Measurements from ENCODE around the gene ELOVL3. TPM values are rescaled to one million over a fixed set of nuclear protein-coding genes. Genes with fewer than 3 reads are reported as not detected.
"Not testable (repeated sequence)": the region's sequence is repeated elsewhere in the genome, so short reads cannot be mapped to it uniquely, and the experiment has no call there.

The ELOVL3 gene
- total and polyA plus RNA-seq, 4 donors = 0.54 to 1.4 (median 1.1) TPM

DNA sequence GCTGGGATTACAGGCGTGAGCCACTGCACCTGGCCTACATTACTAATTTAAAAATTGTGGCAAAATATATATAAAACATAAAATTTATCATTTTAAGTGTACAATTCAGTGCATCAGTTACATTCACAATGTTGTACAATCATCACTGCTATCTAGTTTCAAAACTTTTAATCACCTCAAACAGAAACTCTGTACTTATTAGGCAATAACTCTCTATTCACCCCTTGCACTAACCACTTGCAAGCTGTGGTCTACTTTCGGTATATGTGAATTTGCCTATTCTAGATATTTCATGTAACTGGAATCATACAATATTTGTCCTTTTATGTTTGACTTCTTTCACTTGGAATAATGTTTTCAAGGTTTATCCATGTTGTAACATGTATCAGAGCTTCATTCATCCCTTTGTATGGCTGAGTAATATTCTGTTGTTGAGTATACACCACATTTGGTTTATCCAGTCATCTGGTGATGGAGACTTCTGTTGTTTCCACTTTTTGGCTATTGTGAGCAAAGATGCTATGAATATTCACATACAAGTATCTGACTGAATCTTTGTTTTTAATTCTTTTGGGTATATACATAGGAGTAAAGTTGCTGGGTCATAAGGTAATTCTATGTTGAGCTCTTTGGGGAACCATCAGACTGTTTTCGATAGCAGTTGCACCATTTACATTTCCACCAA is 14.3 kb upstream of the ELOVL3 start:
- TF ChIP-seq, protein P1, sequence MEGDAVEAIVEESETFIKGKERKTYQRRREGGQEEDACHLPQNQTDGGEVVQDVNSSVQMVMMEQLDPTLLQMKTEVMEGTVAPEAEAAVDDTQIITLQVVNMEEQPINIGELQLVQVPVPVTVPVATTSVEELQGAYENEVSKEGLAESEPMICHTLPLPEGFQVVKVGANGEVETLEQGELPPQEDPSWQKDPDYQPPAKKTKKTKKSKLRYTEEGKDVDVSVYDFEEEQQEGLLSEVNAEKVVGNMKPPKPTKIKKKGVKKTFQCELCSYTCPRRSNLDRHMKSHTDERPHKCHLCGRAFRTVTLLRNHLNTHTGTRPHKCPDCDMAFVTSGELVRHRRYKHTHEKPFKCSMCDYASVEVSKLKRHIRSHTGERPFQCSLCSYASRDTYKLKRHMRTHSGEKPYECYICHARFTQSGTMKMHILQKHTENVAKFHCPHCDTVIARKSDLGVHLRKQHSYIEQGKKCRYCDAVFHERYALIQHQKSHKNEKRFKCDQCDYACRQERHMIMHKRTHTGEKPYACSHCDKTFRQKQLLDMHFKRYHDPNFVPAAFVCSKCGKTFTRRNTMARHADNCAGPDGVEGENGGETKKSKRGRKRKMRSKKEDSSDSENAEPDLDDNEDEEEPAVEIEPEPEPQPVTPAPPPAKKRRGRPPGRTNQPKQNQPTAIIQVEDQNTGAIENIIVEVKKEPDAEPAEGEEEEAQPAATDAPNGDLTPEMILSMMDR (IDR thresholded peaks at IDR 0.05; ENCODE audit: control extremely low read depth, extremely low read depth) = no peak
- DNase-seq (no peak), ATAC-seq (ENCODE audit: insufficient read depth, low FRiP score) (no peak)
- H3K9ac ChIP-seq (ENCODE audit: insufficient read depth in 1 of 2, low read length in 2 of 2) = no peak overlapping the region
- 69 to 82% methylated on average over 3 of the region's 3 CpGs for WGBS, 2 donors
- no peaks in the 10 kb centered on the region for H3K9me3 ChIP-seq (ENCODE audit: control insufficient read depth in 4 of 4, insufficient read depth in 3 of 4, low read length in 3 of 4)
- peaks cover 0 to 13% (median 7%) of the 10 kb centered on the region in 5 donors for H3K4me1 ChIP-seq (ENCODE audit: control insufficient read depth in 5 of 5, insufficient read depth in 5 of 5, low read length in 5 of 5)
- no peak overlapping the region for H3K4me3 ChIP-seq
- H3K36me3 ChIP-seq (ENCODE audit: control insufficient read depth in 4 of 4, insufficient read depth in 4 of 4, low read length in 4 of 4) = no peaks in the 10 kb centered on the region
- no peak overlapping the region for H3K27ac ChIP-seq (ENCODE audit: low read depth in 1 of 2, low read length in 1 of 2)
- H3K27me3 ChIP-seq (ENCODE audit: control insufficient read depth in 3 of 3, insufficient read depth in 3 of 3, low read length in 2 of 3) = no peaks in the 10 kb centered on the region

DNA sequence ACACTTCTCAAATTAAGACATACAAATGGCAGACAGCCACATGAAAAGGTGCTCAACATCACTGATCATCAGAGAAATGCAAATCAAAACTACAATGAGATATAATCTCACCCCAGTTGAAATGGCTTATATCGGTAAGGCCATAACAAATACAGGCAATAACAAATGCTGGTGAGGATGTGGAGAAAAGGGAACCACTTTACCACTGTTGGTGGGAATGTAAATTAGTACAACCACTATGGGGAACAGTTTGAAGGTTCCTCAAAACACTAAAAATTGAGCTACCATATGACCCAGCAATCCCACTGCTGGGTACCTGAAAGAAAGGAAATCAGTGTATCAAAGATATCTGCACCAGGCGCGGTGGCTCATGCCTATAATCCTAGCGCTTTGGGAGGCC is 12.5 kb upstream of the ELOVL3 start:
- not testable (repeated sequence) for H3K27me3 ChIP-seq (ENCODE audit: control insufficient read depth in 3 of 3, insufficient read depth in 3 of 3, low read length in 2 of 3); H3K36me3 ChIP-seq (ENCODE audit: control insufficient read depth in 4 of 4, insufficient read depth in 4 of 4, low read length in 4 of 4); ATAC-seq (ENCODE audit: insufficient read depth, low FRiP score); H3K4me3 ChIP-seq; DNase-seq; H3K4me1 ChIP-seq (ENCODE audit: control insufficient read depth in 5 of 5, insufficient read depth in 5 of 5, low read length in 5 of 5); H3K27ac ChIP-seq (ENCODE audit: low read depth in 1 of 2, low read length in 1 of 2); H3K9ac ChIP-seq (ENCODE audit: insufficient read depth in 1 of 2, low read length in 2 of 2); H3K9me3 ChIP-seq (ENCODE audit: control insufficient read depth in 4 of 4, insufficient read depth in 3 of 4, low read length in 3 of 4)
- WGBS, 2 donors = 39 to 71% methylated on average over 4 of the region's 4 CpGs

DNA sequence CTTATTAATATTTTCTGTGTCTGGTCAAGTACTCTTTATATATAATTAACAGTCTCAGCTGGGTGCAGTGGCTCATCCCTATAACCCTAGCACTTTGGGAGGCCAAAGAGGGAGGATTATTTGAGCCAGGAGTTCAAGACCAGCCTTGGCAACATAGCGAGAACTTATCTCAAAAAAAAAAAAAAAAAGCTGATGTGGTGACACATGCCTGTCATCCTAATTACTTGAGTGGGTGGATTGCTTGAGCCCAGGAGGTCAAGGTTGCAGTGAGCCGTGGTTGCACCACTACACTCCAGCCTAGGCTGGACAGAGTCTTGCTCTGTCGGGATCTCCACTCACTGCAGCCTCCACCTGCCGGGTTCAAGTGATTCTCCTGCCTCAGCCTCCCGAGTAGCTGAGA is 6.7 kb upstream of the ELOVL3 start:
- Histone ChIP-seq H3K36me3 (ENCODE audit: control insufficient read depth in 4 of 4, insufficient read depth in 4 of 4, low read length in 4 of 4) (no peaks in the 10 kb centered on the region), H3K27ac (ENCODE audit: low read depth in 1 of 2, low read length in 1 of 2) (no peak overlapping the region), H3K9me3 (ENCODE audit: control insufficient read depth in 4 of 4, insufficient read depth in 3 of 4, low read length in 3 of 4) (no peaks in the 10 kb centered on the region), H3K9ac (ENCODE audit: insufficient read depth in 1 of 2, low read length in 2 of 2) (no peak overlapping the region), H3K4me3 (no peak overlapping the region), H3K4me1 (ENCODE audit: control insufficient read depth in 5 of 5, insufficient read depth in 5 of 5, low read length in 5 of 5) (no peaks in the 10 kb centered on the region), H3K27me3 (ENCODE audit: control insufficient read depth in 3 of 3, insufficient read depth in 3 of 3, low read length in 2 of 3) (no peaks in the 10 kb centered on the region)
- DNase-seq = no peak
- no peak for ATAC-seq (ENCODE audit: insufficient read depth, low FRiP score)
- 89% methylated on average over 5 of the region's 5 CpGs for WGBS, 2 donors
- TF ChIP-seq, protein P1 (IDR thresholded peaks at IDR 0.05; ENCODE audit: control extremely low read depth, extremely low read depth) = no peak

DNA sequence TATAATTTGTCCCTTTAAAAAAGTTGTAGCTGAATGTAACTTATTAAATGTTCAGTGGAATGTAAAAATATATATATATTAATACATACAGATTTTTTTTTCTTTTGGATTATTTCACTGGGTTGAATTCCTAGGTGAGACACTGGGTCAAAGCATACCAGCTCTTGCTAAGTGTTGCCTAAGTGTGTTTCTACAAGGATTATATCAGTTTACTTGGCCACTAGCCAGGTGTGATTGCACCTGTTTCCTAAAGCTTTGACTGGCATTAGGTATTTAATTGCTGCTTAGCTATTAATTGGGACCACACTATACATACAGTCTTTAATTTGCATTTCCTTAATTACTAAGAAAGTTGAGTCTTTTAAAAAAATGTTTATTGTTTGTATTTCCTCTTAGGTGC is 5.5 kb upstream of the ELOVL3 start:
- Histone ChIP-seq H3K4me1 (ENCODE audit: control insufficient read depth in 5 of 5, insufficient read depth in 5 of 5, low read length in 5 of 5) (peaks cover 0 to 6% (median 0%) of the 10 kb centered on the region in 5 donors), H3K27me3 (ENCODE audit: control insufficient read depth in 3 of 3, insufficient read depth in 3 of 3, low read length in 2 of 3) (no peaks in the 10 kb centered on the region), H3K4me3 (no peak overlapping the region), H3K9ac (ENCODE audit: insufficient read depth in 1 of 2, low read length in 2 of 2) (no peak overlapping the region), H3K9me3 (ENCODE audit: control insufficient read depth in 4 of 4, insufficient read depth in 3 of 4, low read length in 3 of 4) (no peaks in the 10 kb centered on the region), H3K27ac (ENCODE audit: low read depth in 1 of 2, low read length in 1 of 2) (no peak overlapping the region), H3K36me3 (ENCODE audit: control insufficient read depth in 4 of 4, insufficient read depth in 4 of 4, low read length in 4 of 4) (no peaks in the 10 kb centered on the region)
- ATAC-seq (ENCODE audit: insufficient read depth, low FRiP score) (no peak), DNase-seq (no peak)
- TF ChIP-seq, protein P1 (IDR thresholded peaks at IDR 0.05; ENCODE audit: control extremely low read depth, extremely low read depth) = no peak

Measured in lung (tissue), 12 donors.